ENCODE data around the gene MPZL1. TPM values are rescaled to one million over a fixed set of nuclear protein-coding genes. Genes with fewer than 3 reads are reported as not detected.
"Not testable (repeated sequence)": the region's sequence is repeated elsewhere in the genome, so short reads cannot be mapped to it uniquely, and the experiment has no call there.

Gene MPZL1
- total and polyA plus RNA-seq, 5 donors = 20.4 to 73.7 (median 58.5) TPM

DNA sequence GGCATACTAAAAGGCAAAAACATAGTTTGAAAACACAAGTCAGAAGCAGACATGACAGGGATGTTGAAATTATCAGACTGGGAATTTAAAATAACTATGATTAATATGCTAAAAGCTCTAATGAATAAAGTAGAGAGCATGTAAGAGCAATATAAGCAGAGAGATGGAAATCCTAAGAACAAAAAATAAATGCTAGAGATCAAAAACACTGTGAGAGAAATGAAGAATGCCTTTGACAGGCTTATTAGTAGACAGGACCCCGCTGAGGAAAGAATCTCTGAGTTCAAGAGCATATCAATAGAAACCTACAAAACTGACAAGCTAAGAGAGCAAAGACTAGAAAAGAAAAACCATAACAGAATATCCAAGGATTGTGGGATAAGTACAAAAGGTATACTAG lies 93.9 kb downstream of the MPZL1 start:
- ATAC-seq (no peak), DNase-seq (no peak)
- Histone ChIP-seq H3K9me3 (ENCODE audit: control insufficient read depth, low read length) (no peaks in the 10 kb centered on the region), H3K27ac (ENCODE audit: low read length) (no peak overlapping the region), H3K4me3 (ENCODE audit: low read length) (no peak overlapping the region), H3K27me3 (ENCODE audit: control insufficient read depth, insufficient read depth) (no peaks in the 10 kb centered on the region), H3K4me1 (ENCODE audit: control insufficient read depth, insufficient read depth, low read length) (peaks cover 2% of the 10 kb centered on the region)
- WGBS = 84% methylated on average over 1 of the region's 1 CpG
- intact Hi-C loops (cut with DNase I) = no loop called here

DNA sequence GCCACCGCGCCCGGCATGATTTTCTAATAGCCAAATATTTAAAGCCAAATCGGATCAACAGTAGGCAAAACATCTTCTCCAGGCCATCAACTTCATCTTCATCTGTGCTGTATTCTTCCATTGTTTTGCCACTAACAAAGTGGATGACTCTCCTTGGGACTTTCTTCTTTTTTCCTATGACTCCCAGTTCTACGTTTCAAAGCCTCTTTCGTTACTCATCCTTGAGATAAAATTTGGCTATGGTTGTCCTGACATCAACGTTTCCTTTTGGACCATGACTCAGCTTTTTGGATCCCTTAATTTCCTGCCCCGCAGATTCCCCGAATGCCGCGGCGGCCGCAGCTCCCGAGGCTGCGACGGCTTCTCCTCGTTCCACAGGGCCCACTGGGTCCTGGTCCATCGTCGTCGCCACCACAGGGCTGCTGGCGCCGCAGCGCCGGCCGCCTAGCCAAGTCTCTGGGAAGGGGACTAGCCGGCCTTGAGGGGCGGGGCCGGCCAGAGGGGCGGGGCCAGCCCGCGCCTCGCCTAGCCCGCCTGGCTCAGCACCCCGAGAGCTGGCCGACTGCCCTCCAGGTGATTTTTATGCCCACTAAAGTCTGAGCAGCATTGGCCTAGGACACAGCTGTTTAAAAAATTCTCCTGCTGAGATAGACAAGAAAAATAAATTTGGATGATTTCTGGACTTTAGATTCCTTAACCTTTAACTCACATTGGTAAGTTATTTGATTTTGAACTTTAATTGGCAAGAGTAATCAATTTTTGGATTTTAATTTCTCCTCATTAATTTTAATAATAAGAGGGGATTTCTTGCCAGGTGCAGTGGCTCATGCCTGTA lies 98.3 kb downstream of the MPZL1 start:
- Histone ChIP-seq H3K27ac (ENCODE audit: low read length) (peak overlapping the region; percentile 72), H3K4me1 (ENCODE audit: control insufficient read depth, insufficient read depth, low read length) (peaks cover 2% of the 10 kb centered on the region), H3K27me3 (ENCODE audit: control insufficient read depth, insufficient read depth) (no peaks in the 10 kb centered on the region), H3K9me3 (ENCODE audit: control insufficient read depth, low read length) (no peaks in the 10 kb centered on the region), H3K4me3 (ENCODE audit: low read length) (peak overlapping the region; percentile 35)
- WGBS = 11% methylated on average over 35 of the region's 35 CpGs
- ATAC-seq (peak; percentile 98), DNase-seq (peak; percentile 88 to 93 (median 92))
- intact Hi-C loops (cut with DNase I) = no loop called here

DNA sequence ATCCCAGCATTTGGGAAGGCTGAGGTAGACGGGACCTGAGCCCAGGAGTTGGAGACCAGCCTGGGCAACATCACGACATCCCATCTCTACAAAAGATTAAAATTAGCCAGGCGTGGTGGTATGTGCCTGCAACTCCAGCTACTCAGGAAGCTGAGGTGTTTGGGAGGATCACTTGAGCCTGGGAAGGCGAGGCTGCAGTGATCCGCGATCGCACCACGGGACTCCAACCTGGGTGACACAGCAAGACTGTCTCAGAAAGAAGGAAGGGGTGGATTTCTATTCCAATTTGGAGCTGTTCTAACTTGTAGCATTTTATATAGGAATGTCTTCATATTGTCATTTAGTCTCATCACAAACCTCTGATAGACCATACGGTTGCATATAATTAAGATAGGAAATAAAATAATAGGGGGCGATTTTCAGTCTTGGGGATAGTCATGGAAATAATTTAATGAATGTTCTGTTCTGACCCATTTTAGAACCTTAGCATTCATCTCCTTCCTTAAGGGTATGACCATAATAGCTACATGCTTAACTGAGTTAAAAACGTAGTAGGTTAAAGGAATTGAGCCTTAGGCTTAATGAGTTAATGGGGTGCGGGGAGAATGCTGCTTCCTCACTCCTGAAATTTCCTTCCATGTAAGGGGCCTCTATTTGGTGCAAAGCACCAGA lies 99.0 kb downstream of the MPZL1 start:
- no peaks in the 10 kb centered on the region for H3K27me3 ChIP-seq (ENCODE audit: control insufficient read depth, insufficient read depth)
- no peaks in the 10 kb centered on the region for H3K9me3 ChIP-seq (ENCODE audit: control insufficient read depth, low read length)
- H3K27ac ChIP-seq (ENCODE audit: low read length) = no peak overlapping the region
- no peak overlapping the region for H3K4me3 ChIP-seq (ENCODE audit: low read length)
- 84% methylated on average over 12 of the region's 12 CpGs for WGBS
- ATAC-seq (peak in 1 of 2 donors; percentile 10), DNase-seq (no peak)
- intact Hi-C loops (cut with DNase I) = no loop called here
- H3K4me1 ChIP-seq (ENCODE audit: control insufficient read depth, insufficient read depth, low read length) = peaks cover 2% of the 10 kb centered on the region

DNA sequence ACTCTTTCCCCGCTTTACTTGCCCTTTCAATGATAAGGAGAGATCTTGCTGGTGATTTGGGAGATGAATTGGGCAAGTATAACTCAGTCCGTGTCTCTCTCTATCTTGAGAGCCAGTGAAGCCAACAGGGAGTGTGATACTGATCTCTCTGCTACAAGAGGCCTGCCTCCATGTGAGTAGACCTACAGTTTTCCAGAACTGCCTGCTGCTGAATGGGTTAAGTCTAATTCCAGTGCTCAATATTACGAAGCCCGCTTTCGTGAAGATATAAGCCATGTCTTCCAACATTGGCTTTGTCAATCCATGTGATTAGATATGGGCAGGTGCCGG lies 99.5 kb downstream of the MPZL1 start:
- ATAC-seq (no peak), DNase-seq (no peak)
- WGBS = 87% methylated on average over 6 of the region's 6 CpGs
- H3K4me1 ChIP-seq (ENCODE audit: control insufficient read depth, insufficient read depth, low read length) = peaks cover 2% of the 10 kb centered on the region
- H3K27me3 ChIP-seq (ENCODE audit: control insufficient read depth, insufficient read depth) = no peaks in the 10 kb centered on the region
- no peaks in the 10 kb centered on the region for H3K9me3 ChIP-seq (ENCODE audit: control insufficient read depth, low read length)
- H3K27ac ChIP-seq (ENCODE audit: low read length) = no peak overlapping the region
- no peak overlapping the region for H3K4me3 ChIP-seq (ENCODE audit: low read length)
- intact Hi-C loops (cut with DNase I) = no loop called here

DNA sequence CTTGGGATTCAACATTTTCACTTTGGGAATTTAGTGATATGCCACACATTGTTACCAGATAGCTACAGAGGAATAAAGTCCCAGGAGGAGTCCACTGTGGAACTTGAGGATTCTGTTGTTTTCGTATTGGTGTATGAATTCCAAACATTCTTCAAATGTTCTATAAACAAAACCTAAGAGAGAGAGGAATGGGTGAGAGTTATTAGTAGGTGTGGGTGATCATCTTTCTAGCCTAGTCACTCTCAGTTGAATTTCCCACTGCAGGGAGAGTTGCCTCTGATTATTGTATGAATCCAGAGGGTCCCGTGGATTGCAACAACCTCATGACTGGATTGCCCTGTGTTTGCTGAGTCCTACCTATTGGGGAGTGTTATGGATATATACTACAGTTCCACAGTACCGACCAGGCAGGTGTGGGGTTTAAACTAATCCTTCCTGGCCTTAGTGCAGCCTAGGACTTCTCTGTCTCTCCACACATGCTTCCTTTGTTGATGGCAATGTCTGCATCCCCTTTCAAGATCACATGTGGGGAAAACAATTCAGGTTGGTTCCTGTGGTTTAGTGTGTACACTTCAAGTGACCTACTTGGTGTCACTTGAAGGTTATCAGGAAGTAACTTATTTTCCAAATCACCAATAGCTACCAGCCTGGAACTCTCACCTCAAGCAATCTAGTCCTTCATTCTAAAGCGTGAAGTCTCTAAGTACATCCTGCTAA lies 100.3 kb downstream of the MPZL1 start:
- Histone ChIP-seq H3K27ac (ENCODE audit: low read length) (no peak overlapping the region), H3K9me3 (ENCODE audit: control insufficient read depth, low read length) (no peaks in the 10 kb centered on the region), H3K27me3 (ENCODE audit: control insufficient read depth, insufficient read depth) (no peaks in the 10 kb centered on the region), H3K4me1 (ENCODE audit: control insufficient read depth, insufficient read depth, low read length) (peaks cover 2% of the 10 kb centered on the region), H3K4me3 (ENCODE audit: low read length) (no peak overlapping the region)
- WGBS = 85% methylated on average over 4 of the region's 4 CpGs
- DNase-seq (no peak), ATAC-seq (no peak)
- intact Hi-C loops (cut with DNase I) = no loop called here

DNA sequence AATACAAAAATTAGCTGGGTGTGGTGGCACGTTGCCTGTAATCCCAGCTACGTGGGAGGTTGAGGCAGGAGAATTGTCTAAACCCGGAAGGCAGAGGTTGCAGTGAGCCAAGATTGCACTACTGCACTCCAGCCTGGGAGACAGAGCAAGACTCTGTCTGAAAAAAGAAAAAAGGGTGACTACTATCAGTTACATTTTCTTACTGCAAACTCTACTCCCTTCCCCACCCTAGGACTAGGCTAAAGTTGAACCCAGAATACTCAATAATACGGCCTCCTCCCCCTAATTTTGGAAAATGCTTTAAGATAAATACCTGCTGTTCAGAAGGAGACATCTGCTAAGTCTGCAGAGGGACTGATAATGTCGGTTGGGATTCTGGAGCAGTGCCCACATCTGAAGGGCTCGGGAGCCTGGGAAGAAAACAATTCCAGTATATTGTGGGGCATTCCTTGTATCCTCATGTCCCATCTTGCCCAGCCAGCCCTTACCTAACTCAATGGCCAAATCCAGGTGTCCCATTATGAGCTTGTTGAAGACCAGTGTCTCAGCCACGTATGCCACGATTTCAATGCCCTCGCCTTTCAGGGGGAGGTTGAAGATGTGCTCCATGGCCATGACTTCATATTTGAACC lies 102.5 kb downstream of the MPZL1 start:
- WGBS = 54% methylated on average over 9 of the region's 9 CpGs
- Histone ChIP-seq H3K27me3 (ENCODE audit: control insufficient read depth, insufficient read depth) (no peaks in the 10 kb centered on the region), H3K9me3 (ENCODE audit: control insufficient read depth, low read length) (no peaks in the 10 kb centered on the region), H3K4me3 (ENCODE audit: low read length) (no peak overlapping the region), H3K27ac (ENCODE audit: low read length) (no peak overlapping the region), H3K4me1 (ENCODE audit: control insufficient read depth, insufficient read depth, low read length) (peaks cover 2% of the 10 kb centered on the region)
- DNase-seq = no peak
- intact Hi-C loops (cut with DNase I) = no loop called here
- ATAC-seq = no peak

DNA sequence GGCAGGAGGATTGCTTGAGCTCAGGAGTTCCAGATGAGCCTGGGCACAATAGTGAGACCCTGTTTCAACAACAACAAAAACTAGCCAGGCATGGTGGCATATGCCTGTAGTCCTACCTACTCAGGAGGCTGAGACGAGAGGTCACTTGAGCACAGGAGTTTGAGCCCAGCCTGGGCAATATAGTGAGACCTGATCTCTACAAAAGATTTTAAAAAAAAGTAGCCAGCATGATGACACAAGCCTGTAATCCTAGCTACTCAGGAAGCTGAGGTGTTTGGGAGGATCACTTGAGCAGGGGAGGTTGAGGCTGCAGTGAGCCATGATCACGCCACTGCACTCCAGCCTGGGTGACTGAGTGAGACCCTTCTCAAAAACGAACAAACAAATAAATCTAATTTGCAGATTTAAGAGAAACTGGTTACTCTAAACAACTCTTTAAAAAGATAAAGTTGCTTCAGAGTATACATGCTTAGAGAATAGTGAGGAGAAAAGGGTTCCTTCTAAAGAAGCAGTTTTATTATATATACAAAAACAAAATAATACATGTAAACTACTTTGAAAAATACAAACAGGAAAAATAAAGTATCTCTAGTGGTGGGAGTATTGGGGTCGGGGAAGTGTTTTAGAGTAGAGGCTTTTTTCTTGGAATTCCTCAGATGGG lies 103.8 kb downstream of the MPZL1 start:
- intact Hi-C loops (cut with DNase I) = no loop called here
- H3K27me3 ChIP-seq (ENCODE audit: control insufficient read depth, insufficient read depth) = no peaks in the 10 kb centered on the region
- peaks cover 1% of the 10 kb centered on the region for H3K4me1 ChIP-seq (ENCODE audit: control insufficient read depth, insufficient read depth, low read length)
- no peak for DNase-seq
- WGBS = 82% methylated on average over 4 of the region's 4 CpGs
- H3K9me3 ChIP-seq (ENCODE audit: control insufficient read depth, low read length) = no peaks in the 10 kb centered on the region
- no peak overlapping the region for H3K27ac ChIP-seq (ENCODE audit: low read length)
- no peak overlapping the region for H3K4me3 ChIP-seq (ENCODE audit: low read length)
- ATAC-seq = no peak

DNA sequence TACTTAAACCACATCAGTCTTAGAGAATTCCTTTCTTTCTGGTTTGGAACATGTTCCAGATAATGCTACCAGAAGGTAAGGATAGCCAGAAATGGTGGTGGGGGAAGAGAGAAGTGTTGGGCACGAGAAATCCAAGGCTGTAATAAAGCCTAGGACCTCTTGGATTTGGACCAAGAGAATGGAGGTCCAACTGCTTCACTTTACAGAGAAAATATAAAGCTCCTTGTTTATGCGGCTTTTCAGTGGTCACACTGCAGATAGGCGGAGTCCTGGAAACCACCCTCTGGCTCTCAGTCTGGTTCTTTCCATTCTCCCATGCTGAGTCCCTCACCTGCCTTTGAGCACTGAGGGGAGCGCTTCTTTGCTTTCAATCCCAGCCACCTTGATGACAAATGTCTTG lies 104.3 kb downstream of the MPZL1 start:
- Histone ChIP-seq H3K4me1 (ENCODE audit: control insufficient read depth, insufficient read depth, low read length) (no peaks in the 10 kb centered on the region), H3K4me3 (ENCODE audit: low read length) (no peak overlapping the region), H3K9me3 (ENCODE audit: control insufficient read depth, low read length) (no peaks in the 10 kb centered on the region), H3K27ac (ENCODE audit: low read length) (no peak overlapping the region), H3K27me3 (ENCODE audit: control insufficient read depth, insufficient read depth) (no peaks in the 10 kb centered on the region)
- intact Hi-C loops (cut with DNase I) = no loop called here
- ATAC-seq (no peak), DNase-seq (no peak)
- WGBS = 84% methylated on average over 4 of the region's 4 CpGs

DNA sequence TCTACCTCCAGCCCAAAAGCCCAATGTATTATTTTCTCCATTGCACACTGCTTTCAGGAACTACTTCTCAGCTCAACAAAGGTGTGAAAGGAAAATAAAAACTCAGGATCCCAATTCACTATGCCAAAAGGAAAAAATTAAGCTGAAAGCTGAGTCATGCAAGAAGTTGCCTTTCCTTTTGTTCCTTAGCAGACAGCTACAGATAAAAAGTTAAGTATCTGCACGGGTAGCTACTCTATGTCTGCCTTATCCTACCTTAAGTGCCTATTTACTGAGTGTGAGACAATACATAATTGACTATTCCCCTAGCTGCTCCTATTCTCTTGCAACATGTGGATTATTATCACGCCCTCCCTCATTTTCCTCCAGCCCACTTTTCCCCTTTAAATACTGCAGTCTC lies 108.1 kb downstream of the MPZL1 start:
- no peak for ATAC-seq

DNA sequence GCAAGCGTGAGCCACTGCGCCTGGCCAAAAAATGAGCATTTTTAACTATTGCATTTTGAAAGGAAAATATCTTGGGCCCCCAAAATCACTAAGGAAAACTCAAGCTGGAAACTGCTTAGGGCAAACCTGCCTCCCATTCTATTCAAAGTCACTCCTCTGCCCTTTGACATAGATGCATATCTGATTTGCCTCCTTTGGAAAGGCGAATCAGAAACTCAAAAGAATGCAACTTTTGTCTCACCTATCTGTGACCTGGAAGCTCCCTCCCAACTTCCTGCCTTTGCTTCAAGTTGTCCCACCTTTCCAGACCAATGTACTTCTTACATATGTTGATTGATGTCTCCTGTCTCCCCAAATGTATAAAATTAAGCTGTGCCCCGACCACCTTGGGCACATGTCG lies 108.9 kb downstream of the MPZL1 start:
- H3K4me1 ChIP-seq (ENCODE audit: control insufficient read depth, insufficient read depth, low read length); H3K4me3 ChIP-seq (ENCODE audit: low read length); DNase-seq; H3K27ac ChIP-seq (ENCODE audit: low read length); intact Hi-C loops (cut with DNase I); H3K27me3 ChIP-seq (ENCODE audit: control insufficient read depth, insufficient read depth); ATAC-seq; H3K9me3 ChIP-seq (ENCODE audit: control insufficient read depth, low read length): not testable (repeated sequence)
- 82% methylated on average over 5 of the region's 5 CpGs for WGBS

More for the DNA sequence above, 108.1 kb downstream of the MPZL1 start:
- DNase-seq = no peak
- H3K27me3 ChIP-seq (ENCODE audit: control insufficient read depth, insufficient read depth) = no peaks in the 10 kb centered on the region
- H3K4me3 ChIP-seq (ENCODE audit: low read length) = no peak overlapping the region
- H3K9me3 ChIP-seq (ENCODE audit: control insufficient read depth, low read length) = no peaks in the 10 kb centered on the region
- H3K27ac ChIP-seq (ENCODE audit: low read length) = no peak overlapping the region
- WGBS = 51% methylated on average over 2 of the region's 2 CpGs
- intact Hi-C loops (cut with DNase I) = no loop called here
- H3K4me1 ChIP-seq (ENCODE audit: control insufficient read depth, insufficient read depth, low read length) = no peaks in the 10 kb centered on the region

All from right cardiac atrium (tissue), 5 donors.